K562 (cell line): Measurements from ENCODE around the gene CLEC4C. TPM values are rescaled to one million over a fixed set of nuclear protein-coding genes. Genes with fewer than 3 reads are reported as not detected.
A peak's percentile ranks its signal among the peaks of the same experiment; 100 is the strongest.

Source experiments
- CBFA2T2 ChIP-seq: fragments of 450-650 bp; conservative IDR thresholded peaks from 2 replicates; pipeline ENCODE4 v1.6.1; 2017; ENCODE audit warnings: mild to moderate bottlenecking
- EHMT2 ChIP-seq: fragments of 450-650 bp; IDR thresholded peaks from 2 replicates; pipeline ENCODE4 v1.6.1; 2018; ENCODE audit warnings: antibody characterized with exemption
- ETS2 ChIP-seq: IDR thresholded peaks from 2 replicates; pipeline ENCODE4 v1.6.1; 2016; ENCODE audit warnings: borderline replicate concordance, missing genetic modification characterization, mild to moderate bottlenecking, moderate library complexity, missing compliant biosample characterization; ENCODE audit not compliant: poor library complexity, severe bottlenecking
- FOXA3 ChIP-seq, 2 experiments: fragments of 450-650 bp in 1 of 2; sonication (generic) in 1 of 2; formaldehyde crosslinking; IDR thresholded peaks in 1 of 2; conservative IDR thresholded peaks in 1 of 2; 2 replicates each; pipeline versions ENCODE4 v1.4.0 to v1.8.0; 2020 to 2022; ENCODE audit warnings: mild to moderate bottlenecking in 2 of 2, missing genetic modification reagents in 1 of 2
- FOXJ2 ChIP-seq: fragments of 200-800 bp; sonication (Bioruptor generic); IDR thresholded peaks from 2 replicates; pipeline ENCODE4 v1.6.1; 2016; ENCODE audit warnings: missing genetic modification characterization, missing compliant biosample characterization
- HMGXB4 ChIP-seq: sonication (generic); formaldehyde crosslinking; IDR thresholded peaks from 2 replicates; pipeline ENCODE4 v1.8.1; 2023; ENCODE audit warnings: mild to moderate bottlenecking, missing genetic modification reagents
- SNRNP70 ChIP-seq: fragments of 200-400 bp; formaldehyde crosslinking; optimal IDR thresholded peaks from 2 replicates; pipeline ENCODE3; 2017; ENCODE audit warnings: low read depth, low read length
- SRSF3 ChIP-seq: fragments of 200-400 bp; formaldehyde crosslinking; IDR thresholded peaks from 2 replicates; pipeline ENCODE4 v1.6.1; 2016; ENCODE audit warnings: mild to moderate bottlenecking, low read length, moderate library complexity; ENCODE audit not compliant: insufficient read depth
- STAT5A ChIP-seq: IDR thresholded peaks from 2 replicates; pipeline ENCODE4 v1.6.1; 2012; ENCODE audit warnings: low read length, inconsistent platforms, borderline replicate concordance
- TBP ChIP-seq: optimal IDR thresholded peaks from 2 replicates; pipeline ENCODE3; 2011; ENCODE audit warnings: low read depth, low read length, improper control_type of control experiment
- TSC22D4 ChIP-seq: fragments of 450-650 bp; IDR thresholded peaks from 2 replicates; pipeline ENCODE4 v1.6.1; 2016; ENCODE audit warnings: missing genetic modification characterization, missing biosample characterization, control low read depth
- ZNF324 ChIP-seq: fragments of 250-450 bp; sonication (Bioruptor Pico); IDR thresholded peaks from 2 replicates; pipeline ENCODE4 v1.4.0; 2020; ENCODE audit warnings: mild to moderate bottlenecking
- polyA plus RNA-seq, 8 experiments: library from polyadenylated mRNA; depleted of rRNA in 4 of 8; stranded (reverse) in 5 of 8; unstranded in 3 of 8; fragments of >200 nt; fragmentation: Nextera tagmentation in 2 of 8; fragmentation: Illumina TruSeq in 1 of 8; extraction: Ambion mirVana in 2 of 8; extraction: Trizol in 1 of 8; gene quantifications; 2 replicates each; pipeline versions ENCODE4 v1.2.1 to v1.2.3, GENCODE V29; 2011 to 2014; ENCODE audit warnings: inconsistent platforms in 1 of 8, missing spikeins in 1 of 8
- total RNA-seq, 7 experiments: library from RNA; depleted of rRNA in 6 of 7; stranded (reverse); fragments of >200 nt in 6 of 7; fragmentation: Illumina TruSeq in 2 of 7; extraction: Trizol in 2 of 7; gene quantifications; 2 replicates each; pipeline versions ENCODE4 v1.2.1 to v1.2.3, GENCODE V29; 2011 to 2021; ENCODE audit warnings: low replicate concordance in 1 of 7
- TF ChIP-seq, protein P1 (sequence below): fragments of 250-450 bp; sonication (Bioruptor Pico); IDR thresholded peaks from 2 replicates; pipeline ENCODE4 v1.5.0; 2021; ENCODE audit warnings: mild to moderate bottlenecking, moderate library complexity
- TF ChIP-seq, protein P2 (sequence below), 2 experiments: IDR thresholded peaks in 1 of 2; conservative IDR thresholded peaks in 1 of 2; 2 replicates each; pipeline ENCODE4 v1.6.1; 2016; ENCODE audit warnings: low read depth in 2 of 2, mild to moderate bottlenecking in 1 of 2, missing compliant biosample characterization in 1 of 2, missing genetic modification characterization in 1 of 2, moderate library complexity in 1 of 2
- TF ChIP-seq, protein P3 (sequence below): IDR thresholded peaks from 3 replicates; pipeline ENCODE4 v1.6.1; 2011; ENCODE audit warnings: borderline replicate concordance, mild to moderate bottlenecking; ENCODE audit not compliant: insufficient read length, insufficient read depth
- TF ChIP-seq, protein P4 (sequence below), 2 experiments: IDR thresholded peaks; 2 replicates each; pipeline ENCODE4 v1.6.1; 2012; ENCODE audit warnings: improper control_type of control experiment in 2 of 2, low read depth in 2 of 2, low read length in 2 of 2, borderline replicate concordance in 1 of 2

CLEC4C gene
- total and polyA plus RNA-seq, 9 of the 15 experiments (the other 6 are each of a cell fraction or from before 2014, with no cell fraction given) = not detected

DNA sequence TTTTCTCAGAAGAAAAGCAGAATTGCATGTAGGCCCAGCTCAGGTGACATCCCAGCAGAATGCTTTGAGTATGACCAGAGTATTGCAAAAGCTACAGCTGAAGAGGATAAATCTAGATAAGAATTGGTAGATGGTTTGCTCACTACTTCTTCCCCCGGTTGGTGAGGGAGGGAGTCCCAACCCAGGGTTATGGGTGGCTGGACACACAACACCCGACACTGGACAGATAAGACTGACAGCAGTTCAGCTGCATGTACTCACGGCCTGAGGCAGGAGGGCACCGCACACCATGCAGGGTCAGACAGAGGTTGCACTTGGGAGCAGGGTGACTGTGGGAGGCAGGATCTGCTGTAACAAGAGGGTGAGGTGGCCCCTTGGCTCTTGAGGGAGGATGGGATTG, 1.7 kb upstream of the CLEC4C start (continued):
- TF ChIP-seq, protein P1, sequence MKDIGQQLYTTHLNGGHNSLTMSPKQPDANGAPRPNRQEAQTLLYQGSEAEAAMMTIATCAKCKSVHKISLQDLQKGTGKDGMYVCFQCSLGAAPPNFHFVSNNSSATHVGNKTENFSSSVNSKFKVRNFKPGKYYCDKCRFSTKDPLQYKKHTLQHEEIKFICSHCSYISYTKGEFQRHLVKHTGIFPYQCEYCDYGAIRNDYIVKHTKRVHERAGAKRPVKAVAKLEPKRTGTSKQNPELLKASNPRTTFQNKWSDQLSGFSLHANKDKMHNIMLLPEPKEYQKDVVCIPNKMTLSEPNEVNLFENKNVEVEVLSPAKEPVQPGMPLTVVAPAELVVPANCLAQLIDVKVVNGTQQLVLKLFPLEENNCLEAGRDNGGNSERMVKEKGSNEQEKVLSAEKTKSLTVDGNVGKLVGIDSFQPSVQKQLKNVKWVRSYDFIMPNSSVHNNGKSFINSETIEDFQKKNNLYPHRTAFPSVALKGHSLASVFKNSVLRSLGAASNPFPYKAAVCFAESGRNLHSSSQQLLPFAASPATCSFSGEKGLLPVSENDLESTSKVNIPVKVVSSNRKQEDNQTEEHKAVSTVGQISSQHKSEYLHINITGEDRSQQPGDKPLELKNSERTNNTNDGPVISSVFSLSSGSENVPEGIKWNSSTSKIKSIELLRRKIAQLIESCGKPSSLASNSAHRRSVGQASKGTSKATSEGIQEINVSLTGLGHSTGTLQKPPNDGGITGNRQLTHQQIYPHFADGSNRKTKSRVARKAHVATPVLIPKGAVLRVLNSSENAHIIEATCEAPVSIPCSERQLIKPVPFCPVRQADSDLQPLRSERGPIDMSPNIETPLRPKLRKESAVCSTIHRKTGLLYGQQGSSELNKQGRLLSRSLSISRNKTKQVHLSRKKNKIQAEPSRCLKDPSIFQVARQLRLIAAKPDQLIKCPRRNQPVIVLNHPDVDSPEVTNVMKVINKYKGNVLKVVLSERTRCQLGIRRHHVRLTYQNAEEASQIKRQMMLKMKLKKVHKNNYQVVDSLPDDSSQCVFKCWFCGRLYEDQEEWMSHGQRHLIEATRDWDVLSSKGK (CRISPR knock-in tag) = no peak
- TF ChIP-seq TSC22D4 (tag) = no peak
- no peak for TF ChIP-seq FOXJ2
- TF ChIP-seq, protein P2, sequence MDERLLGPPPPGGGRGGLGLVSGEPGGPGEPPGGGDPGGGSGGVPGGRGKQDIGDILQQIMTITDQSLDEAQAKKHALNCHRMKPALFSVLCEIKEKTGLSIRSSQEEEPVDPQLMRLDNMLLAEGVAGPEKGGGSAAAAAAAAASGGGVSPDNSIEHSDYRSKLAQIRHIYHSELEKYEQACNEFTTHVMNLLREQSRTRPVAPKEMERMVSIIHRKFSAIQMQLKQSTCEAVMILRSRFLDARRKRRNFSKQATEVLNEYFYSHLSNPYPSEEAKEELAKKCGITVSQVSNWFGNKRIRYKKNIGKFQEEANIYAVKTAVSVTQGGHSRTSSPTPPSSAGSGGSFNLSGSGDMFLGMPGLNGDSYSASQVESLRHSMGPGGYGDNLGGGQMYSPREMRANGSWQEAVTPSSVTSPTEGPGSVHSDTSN (CRISPR knock-in tag; IDR thresholded peaks at IDR 0.05; ENCODE audit: low read depth) = no peak
- TF ChIP-seq, protein P2 (tag; conservative IDR thresholded peaks at IDR 0.05; ENCODE audit: low read depth) = no peak
- no peak for TF ChIP-seq EHMT2
- TF ChIP-seq CBFA2T2 = peak; percentile 51
- TF ChIP-seq STAT5A = no peak
- TF ChIP-seq TBP = no peak
- no peak for TF ChIP-seq HMGXB4
- no peak for TF ChIP-seq FOXA3 (CRISPR knock-in tag; conservative IDR thresholded peaks at IDR 0.05 in 1 of 2, IDR thresholded peaks at IDR 0.05 in 1 of 2)
- TF ChIP-seq, protein P3, sequence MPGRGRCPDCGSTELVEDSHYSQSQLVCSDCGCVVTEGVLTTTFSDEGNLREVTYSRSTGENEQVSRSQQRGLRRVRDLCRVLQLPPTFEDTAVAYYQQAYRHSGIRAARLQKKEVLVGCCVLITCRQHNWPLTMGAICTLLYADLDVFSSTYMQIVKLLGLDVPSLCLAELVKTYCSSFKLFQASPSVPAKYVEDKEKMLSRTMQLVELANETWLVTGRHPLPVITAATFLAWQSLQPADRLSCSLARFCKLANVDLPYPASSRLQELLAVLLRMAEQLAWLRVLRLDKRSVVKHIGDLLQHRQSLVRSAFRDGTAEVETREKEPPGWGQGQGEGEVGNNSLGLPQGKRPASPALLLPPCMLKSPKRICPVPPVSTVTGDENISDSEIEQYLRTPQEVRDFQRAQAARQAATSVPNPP = no peak
- TF ChIP-seq, protein P4, sequence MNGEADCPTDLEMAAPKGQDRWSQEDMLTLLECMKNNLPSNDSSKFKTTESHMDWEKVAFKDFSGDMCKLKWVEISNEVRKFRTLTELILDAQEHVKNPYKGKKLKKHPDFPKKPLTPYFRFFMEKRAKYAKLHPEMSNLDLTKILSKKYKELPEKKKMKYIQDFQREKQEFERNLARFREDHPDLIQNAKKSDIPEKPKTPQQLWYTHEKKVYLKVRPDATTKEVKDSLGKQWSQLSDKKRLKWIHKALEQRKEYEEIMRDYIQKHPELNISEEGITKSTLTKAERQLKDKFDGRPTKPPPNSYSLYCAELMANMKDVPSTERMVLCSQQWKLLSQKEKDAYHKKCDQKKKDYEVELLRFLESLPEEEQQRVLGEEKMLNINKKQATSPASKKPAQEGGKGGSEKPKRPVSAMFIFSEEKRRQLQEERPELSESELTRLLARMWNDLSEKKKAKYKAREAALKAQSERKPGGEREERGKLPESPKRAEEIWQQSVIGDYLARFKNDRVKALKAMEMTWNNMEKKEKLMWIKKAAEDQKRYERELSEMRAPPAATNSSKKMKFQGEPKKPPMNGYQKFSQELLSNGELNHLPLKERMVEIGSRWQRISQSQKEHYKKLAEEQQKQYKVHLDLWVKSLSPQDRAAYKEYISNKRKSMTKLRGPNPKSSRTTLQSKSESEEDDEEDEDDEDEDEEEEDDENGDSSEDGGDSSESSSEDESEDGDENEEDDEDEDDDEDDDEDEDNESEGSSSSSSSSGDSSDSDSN (IDR thresholded peaks at IDR 0.05; ENCODE audit: borderline replicate concordance in 1 of 2, low read depth in 2 of 2, low read length in 2 of 2) = no peak
- TF ChIP-seq SNRNP70 = no peak
- no peak for TF ChIP-seq ETS2
- no peak for TF ChIP-seq ZNF324 (CRISPR knock-in tag)
- no peak for TF ChIP-seq SRSF3
